Hepatocyte (in vitro differentiated cells): ENCODE data around the gene HSPBAP1.

Source experiments
- EZH2 ChIP-seq: fragments of 200-600 bp; sonication (generic); IDR thresholded peaks from 2 replicates; pipeline ENCODE4 v1.6.1; 2016; ENCODE audit warnings: antibody characterized with exemption, mild to moderate bottlenecking, borderline replicate concordance
- EZH2phosphoT487 ChIP-seq: fragments of 200-600 bp; sonication (generic); IDR thresholded peaks from one replicate; pipeline ENCODE4 v1.6.1; 2018; ENCODE audit warnings: antibody characterized with exemption, mild to moderate bottlenecking, low read depth, moderate library complexity; ENCODE audit not compliant: unreplicated experiment, severe bottlenecking
- TF ChIP-seq, protein P1 (sequence below): fragments of 200-600 bp; sonication (generic); IDR thresholded peaks from 2 replicates; pipeline ENCODE4 v1.5.1; 2016; ENCODE audit warnings: antibody characterized with exemption, mild to moderate bottlenecking; ENCODE audit not compliant: poor library complexity

DNA sequence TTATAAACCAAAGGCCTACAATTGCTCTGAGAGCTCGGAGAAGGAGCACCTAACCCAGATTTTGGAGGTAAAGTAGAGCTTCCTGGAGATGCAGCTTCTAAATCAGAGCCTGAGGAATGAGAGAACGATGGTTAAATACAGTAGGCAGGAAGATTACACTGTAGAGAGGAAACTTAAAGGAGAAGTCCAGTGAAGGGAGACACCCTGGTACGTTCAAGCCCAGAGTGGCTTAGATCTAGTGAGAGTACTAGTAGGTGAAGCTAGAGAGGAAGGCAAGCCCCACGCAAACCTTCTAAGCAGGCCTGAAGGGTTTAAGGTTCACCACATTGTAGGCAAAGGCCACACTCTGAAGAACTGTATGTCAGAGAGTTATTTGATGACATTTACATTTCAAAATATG, 34.6 kb upstream of the HSPBAP1 start:
- TF ChIP-seq, protein P1, sequence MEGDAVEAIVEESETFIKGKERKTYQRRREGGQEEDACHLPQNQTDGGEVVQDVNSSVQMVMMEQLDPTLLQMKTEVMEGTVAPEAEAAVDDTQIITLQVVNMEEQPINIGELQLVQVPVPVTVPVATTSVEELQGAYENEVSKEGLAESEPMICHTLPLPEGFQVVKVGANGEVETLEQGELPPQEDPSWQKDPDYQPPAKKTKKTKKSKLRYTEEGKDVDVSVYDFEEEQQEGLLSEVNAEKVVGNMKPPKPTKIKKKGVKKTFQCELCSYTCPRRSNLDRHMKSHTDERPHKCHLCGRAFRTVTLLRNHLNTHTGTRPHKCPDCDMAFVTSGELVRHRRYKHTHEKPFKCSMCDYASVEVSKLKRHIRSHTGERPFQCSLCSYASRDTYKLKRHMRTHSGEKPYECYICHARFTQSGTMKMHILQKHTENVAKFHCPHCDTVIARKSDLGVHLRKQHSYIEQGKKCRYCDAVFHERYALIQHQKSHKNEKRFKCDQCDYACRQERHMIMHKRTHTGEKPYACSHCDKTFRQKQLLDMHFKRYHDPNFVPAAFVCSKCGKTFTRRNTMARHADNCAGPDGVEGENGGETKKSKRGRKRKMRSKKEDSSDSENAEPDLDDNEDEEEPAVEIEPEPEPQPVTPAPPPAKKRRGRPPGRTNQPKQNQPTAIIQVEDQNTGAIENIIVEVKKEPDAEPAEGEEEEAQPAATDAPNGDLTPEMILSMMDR: no peak
- TF ChIP-seq EZH2phosphoT487 (no peak), EZH2 (no peak)
